SH-SY5Y (cell line): Measurements from ENCODE around the gene NID2.

Source experiments
- GATA2 ChIP-seq: IDR thresholded peaks from 2 replicates; pipeline ENCODE4 v1.6.1; 2011; ENCODE audit warnings: mild to moderate bottlenecking, low read depth, low read length
- GATA3 ChIP-seq: IDR thresholded peaks from 2 replicates; pipeline ENCODE4 v1.6.1; 2011; ENCODE audit warnings: low read depth, mild to moderate bottlenecking, low read length, moderate library complexity

DNA sequence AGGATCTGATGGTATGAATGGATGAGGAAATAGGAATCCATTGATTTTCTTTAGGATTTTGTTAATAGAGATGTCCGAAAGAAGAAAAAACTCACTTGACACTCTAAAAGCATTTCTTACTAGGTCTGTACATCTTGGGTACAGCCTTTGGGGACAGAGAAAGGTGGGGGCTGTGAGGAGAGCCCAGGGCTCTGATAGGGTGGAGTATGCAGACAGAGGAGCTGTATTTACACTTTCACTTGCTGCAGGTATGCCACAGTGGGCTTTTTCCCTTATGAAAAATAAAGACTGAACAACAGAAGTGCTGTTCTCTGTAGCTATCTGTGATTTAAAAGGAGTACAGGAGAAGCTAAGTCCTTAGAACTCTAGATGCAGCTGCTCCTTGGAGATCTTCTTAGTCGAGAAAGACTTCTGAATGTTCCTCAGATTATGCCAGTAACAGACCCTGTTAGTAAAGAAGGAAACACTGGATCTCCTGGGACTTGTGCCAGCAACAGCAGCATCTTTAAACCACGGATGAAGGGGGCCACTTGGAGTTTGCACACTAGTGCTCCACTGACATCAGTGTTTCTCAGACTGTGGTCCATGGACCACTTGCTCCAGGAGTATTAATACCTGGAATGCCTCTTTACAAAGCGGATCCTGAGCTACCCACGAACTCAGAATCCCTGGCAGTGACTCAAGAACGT is 98.9 kb downstream of the NID2 start:
- TF ChIP-seq GATA2 = no peak
- no peak for TF ChIP-seq GATA3
